ENCODE data around the gene RAMP3. TPM values are rescaled to one million over a fixed set of nuclear protein-coding genes. Genes with fewer than 3 reads are reported as not detected.

The RAMP3 gene
- total and polyA plus RNA-seq, 2 donors (not counting 1 experiment from before 2014, with no cell fraction given) = not detected

GRCh38 chr7:45220846-45221618 lies 63.4 kb downstream of the RAMP3 start:
- intact Hi-C loops (cut with micrococcal nuclease) = no loop called here
- WGBS (ENCODE audit: insufficient coverage) = 68% methylated on average over 5 of the region's 11 CpGs
- no peaks in the 10 kb centered on the region for H3K36me3 ChIP-seq (replicated peaks in 1 of 2; ENCODE audit: control extremely low read depth in 1 of 2, control insufficient read depth in 1 of 2, extremely low read depth in 1 of 2, insufficient read depth in 2 of 2, low read length in 1 of 2)
- no peak overlapping the region for H3K9ac ChIP-seq (ENCODE audit: low read length)
- no peak overlapping the region for H3K4me3 Mint-ChIP-seq
- H3K9me3 Mint-ChIP-seq (ENCODE audit: insufficient read depth) = no peaks in the 10 kb centered on the region
- H3K27me3 Mint-ChIP-seq = peaks cover 34% of the 10 kb centered on the region
- H3K4me1 Mint-ChIP-seq = no peaks in the 10 kb centered on the region
- H3K27ac ChIP-seq (ENCODE audit: low read length in 2 of 2) = no peak overlapping the region
- no peaks in the 10 kb centered on the region for H3K4me1 ChIP-seq (ENCODE audit: control insufficient read depth in 2 of 2, insufficient read depth in 2 of 2, low read length in 2 of 2)
- ATAC-seq (ENCODE audit: low read depth) = no peak
- no peaks in the 10 kb centered on the region for H3K9me3 ChIP-seq (ENCODE audit: control extremely low read depth in 1 of 3, control insufficient read depth in 2 of 3, insufficient read depth in 1 of 3, low read length in 2 of 3)
- POLR2A ChIA-PET = no interaction called here
- no peak overlapping the region for H3K4me3 ChIP-seq (ENCODE audit: control extremely low read depth in 1 of 5, extremely low read depth in 1 of 5, insufficient read depth in 1 of 5, low read depth in 2 of 5, low read length in 4 of 5)
- no peak for TF ChIP-seq EZH2 (IDR thresholded peaks at IDR 0.05; ENCODE audit: borderline replicate concordance, insufficient read depth, low read depth, low read length, poor library complexity, severe bottlenecking)
- TF ChIP-seq CTCF (IDR thresholded peaks at IDR 0.05) = no peak
- DNase-seq = no peak
- H3K27me3 ChIP-seq (replicated peaks in 1 of 4; ENCODE audit: control extremely low read depth in 1 of 4, control insufficient read depth in 3 of 4, insufficient read depth in 4 of 4, low read length in 3 of 4) = peaks cover 0 to 14% (median 0%) of the 10 kb centered on the region in 4 experiments
- no peaks in the 10 kb centered on the region for H3K79me2 ChIP-seq (ENCODE audit: control insufficient read depth, insufficient read depth, low read length)
- CTCF ChIA-PET = no interaction called here
- H3K4me2 ChIP-seq (replicated peaks; ENCODE audit: low read depth, low read length, poor library complexity, severe bottlenecking) = no peak overlapping the region
- no peak overlapping the region for H3K27ac Mint-ChIP-seq
- no peaks in the 10 kb centered on the region for H4K20me1 ChIP-seq (ENCODE audit: control insufficient read depth, insufficient read depth, low read length, poor library complexity, severe bottlenecking)
- no peak overlapping the region for H2AFZ ChIP-seq (ENCODE audit: insufficient read depth, low read depth, low read length, poor library complexity, severe bottlenecking)

- WGBS (ENCODE audit: insufficient coverage) = 84% methylated on average over 7 of the region's 7 CpGs
- Histone ChIP-seq H3K79me2 (ENCODE audit: control insufficient read depth, insufficient read depth, low read length) (no peaks in the 10 kb centered on the region), H3K27ac (ENCODE audit: low read length in 2 of 2) (no peak overlapping the region), H3K4me2 (replicated peaks; ENCODE audit: low read depth, low read length, poor library complexity, severe bottlenecking) (no peak overlapping the region), H3K36me3 (replicated peaks in 1 of 2; ENCODE audit: control extremely low read depth in 1 of 2, control insufficient read depth in 1 of 2, extremely low read depth in 1 of 2, insufficient read depth in 2 of 2, low read length in 1 of 2) (no peaks in the 10 kb centered on the region), H2AFZ (ENCODE audit: insufficient read depth, low read depth, low read length, poor library complexity, severe bottlenecking) (no peak overlapping the region), H3K4me1 (ENCODE audit: control insufficient read depth in 2 of 2, insufficient read depth in 2 of 2, low read length in 2 of 2) (no peaks in the 10 kb centered on the region), H3K9ac (ENCODE audit: low read length) (no peak overlapping the region), H3K4me3 (ENCODE audit: control extremely low read depth in 1 of 5, extremely low read depth in 1 of 5, insufficient read depth in 1 of 5, low read depth in 2 of 5, low read length in 4 of 5) (no peak overlapping the region), H3K27me3 (replicated peaks in 1 of 4; ENCODE audit: control extremely low read depth in 1 of 4, control insufficient read depth in 3 of 4, insufficient read depth in 4 of 4, low read length in 3 of 4) (peaks cover 0 to 9% (median 0%) of the 10 kb centered on the region in 4 experiments), H4K20me1 (ENCODE audit: control insufficient read depth, insufficient read depth, low read length, poor library complexity, severe bottlenecking) (no peaks in the 10 kb centered on the region), H3K9me3 (ENCODE audit: control extremely low read depth in 1 of 3, control insufficient read depth in 2 of 3, insufficient read depth in 1 of 3, low read length in 2 of 3) (no peaks in the 10 kb centered on the region)
- ChIA-PET POLR2A (no interaction called here), CTCF (interaction anchor here (0.6 kb wide), 1 partner anchor 21 kb away, joined by 4 read pairs; no protein-coding TSS in a partner anchor)
- TF ChIP-seq EZH2 (IDR thresholded peaks at IDR 0.05; ENCODE audit: borderline replicate concordance, insufficient read depth, low read depth, low read length, poor library complexity, severe bottlenecking) (no peak), CTCF (IDR thresholded peaks at IDR 0.05) (no peak)
- Mint-ChIP-seq H3K4me3 (no peak overlapping the region), H3K27ac (no peak overlapping the region), H3K27me3 (peaks cover 35% of the 10 kb centered on the region), H3K4me1 (no peaks in the 10 kb centered on the region), H3K9me3 (ENCODE audit: insufficient read depth) (no peaks in the 10 kb centered on the region)
- no peak for ATAC-seq (ENCODE audit: low read depth)
- no peak for DNase-seq
- intact Hi-C loops (cut with micrococcal nuclease) = no loop called here
Measured at GRCh38 chr7:45221896-45222604, 64.5 kb downstream of the RAMP3 start.

Data from B cell (primary cell).